Suppressor macrophage (primary cell): Measurements from ENCODE around the gene COX6A2.

Source experiments
- DNase-seq, 4 experiments: peaks; one replicate each; pipeline ENCODE4 v3.0.0-alpha.2; 2020 to 2022
- total RNA-seq, 17 experiments: gene quantifications; one replicate each; lab custom pipeline; 2026; ENCODE audit warnings: mixed read lengths in 6 of 17, inconsistent platforms in 3 of 17; lab: John Stamatoyannopoulos, UW

Gene COX6A2
- total RNA-seq = 0 to 0.44 (median 0) reads per million in 17 experiments

- no peak for DNase-seq
Observed at GRCh38 chr16:31428279-31428597, at the start of gene COX6A2. TSS of gene COX6A2 (minus strand) at chr16:31428360. CDS start at chr16:31428325, 35 bp downstream.

DNA sequence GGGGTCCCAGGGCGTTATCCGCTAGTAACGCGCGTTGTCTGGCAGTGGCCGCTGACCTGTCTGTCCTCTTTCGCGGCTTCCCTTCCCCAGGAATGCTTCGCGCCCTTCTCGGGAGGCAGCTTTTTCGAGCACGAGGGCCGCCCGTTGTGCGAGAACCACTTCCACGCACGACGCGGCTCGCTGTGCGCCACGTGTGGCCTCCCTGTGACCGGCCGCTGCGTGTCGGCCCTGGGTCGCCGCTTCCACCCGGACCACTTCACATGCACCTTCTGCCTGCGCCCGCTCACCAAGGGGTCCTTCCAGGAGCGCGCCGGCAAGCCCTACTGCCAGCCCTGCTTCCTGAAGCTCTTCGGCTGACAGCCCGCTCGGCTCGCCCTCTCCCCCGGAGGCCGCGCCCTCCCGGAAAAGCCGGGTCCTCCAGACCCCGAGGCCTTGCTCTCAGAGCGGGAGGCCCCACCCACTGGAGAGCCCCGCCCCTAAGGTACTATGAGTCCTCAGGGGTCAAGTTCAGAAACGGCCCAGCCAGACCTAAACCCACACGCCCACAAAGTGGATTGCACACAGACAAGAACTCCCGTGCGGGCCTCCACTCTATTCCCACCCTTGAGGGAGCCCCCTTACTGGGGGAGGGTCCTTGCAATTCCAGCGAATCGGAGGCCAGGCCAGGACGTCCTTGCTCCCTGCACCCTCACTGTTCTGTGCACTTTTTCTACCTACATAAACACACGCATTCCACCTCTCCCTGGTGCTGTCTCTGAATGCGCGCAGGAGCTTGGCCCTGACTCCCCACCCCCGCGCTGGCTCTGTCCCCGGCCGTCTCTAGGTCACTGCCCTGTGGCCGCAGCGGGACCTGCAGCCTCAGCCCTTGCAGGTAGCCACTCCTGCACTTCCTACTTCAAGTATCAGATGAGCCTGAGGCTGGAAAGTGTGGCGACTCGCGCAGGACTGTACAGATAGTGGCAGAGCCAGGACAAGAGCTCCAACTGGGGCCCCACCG is 49.4 kb upstream of the COX6A2 start:
- DNase-seq = peak in 1 of 4 experiments; percentile 22

DNA sequence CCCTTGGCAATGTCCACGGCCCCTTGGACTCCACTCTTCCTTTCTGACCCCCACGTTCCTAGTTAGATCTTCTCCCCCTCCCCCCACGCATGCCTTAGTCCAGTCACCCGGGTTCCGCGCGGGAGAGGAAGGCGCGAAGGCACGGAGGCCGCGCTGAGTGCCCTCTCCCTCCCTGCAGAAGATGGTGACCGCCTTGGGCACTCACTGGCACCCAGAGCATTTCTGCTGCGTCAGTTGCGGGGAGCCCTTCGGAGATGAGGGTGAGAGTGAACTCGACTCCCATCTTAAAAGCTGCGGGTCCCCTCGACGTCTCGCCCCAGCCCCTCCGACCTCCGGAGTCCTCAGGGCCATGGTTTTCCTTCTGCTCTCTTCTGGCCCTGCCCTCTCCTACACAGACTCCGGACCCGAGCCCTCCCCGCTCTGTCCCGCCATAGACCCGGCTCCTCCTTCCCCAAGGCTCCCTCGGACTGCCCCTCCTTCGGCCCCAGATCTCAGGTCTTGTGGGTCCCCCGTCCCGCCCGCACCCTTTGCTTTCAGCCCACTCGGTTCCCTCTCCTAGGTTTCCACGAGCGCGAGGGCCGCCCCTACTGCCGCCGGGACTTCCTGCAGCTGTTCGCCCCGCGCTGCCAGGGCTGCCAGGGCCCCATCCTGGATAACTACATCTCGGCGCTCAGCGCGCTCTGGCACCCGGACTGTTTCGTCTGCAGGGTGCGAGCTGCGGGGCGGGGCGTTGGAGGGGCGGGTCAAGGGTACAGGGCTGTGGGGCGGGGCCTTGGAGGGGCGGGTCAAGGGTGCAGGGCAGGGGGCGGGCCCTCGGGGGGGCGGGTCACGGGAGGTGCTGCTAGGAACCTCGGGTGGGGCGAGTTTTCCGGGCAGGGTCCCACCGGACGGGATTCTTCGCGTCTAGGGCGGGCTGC is 48.4 kb upstream of the COX6A2 start:
- DNase-seq = peak; percentile 59 to 85 (median 74)

DNA sequence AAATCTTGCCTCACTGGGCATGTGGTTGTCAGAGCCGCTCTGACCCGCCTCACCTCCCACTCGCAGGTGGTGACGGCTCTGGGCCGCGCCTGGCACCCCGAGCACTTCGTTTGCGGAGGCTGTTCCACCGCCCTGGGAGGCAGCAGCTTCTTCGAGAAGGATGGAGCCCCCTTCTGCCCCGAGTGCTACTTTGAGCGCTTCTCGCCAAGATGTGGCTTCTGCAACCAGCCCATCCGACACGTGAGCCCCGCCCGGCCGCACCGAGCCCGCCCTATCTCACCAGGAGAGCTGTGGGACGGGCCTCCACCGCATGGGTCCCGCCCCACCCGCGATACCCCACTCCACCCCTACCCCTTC is 47.8 kb upstream of the COX6A2 start:
- DNase-seq = no peak

DNA sequence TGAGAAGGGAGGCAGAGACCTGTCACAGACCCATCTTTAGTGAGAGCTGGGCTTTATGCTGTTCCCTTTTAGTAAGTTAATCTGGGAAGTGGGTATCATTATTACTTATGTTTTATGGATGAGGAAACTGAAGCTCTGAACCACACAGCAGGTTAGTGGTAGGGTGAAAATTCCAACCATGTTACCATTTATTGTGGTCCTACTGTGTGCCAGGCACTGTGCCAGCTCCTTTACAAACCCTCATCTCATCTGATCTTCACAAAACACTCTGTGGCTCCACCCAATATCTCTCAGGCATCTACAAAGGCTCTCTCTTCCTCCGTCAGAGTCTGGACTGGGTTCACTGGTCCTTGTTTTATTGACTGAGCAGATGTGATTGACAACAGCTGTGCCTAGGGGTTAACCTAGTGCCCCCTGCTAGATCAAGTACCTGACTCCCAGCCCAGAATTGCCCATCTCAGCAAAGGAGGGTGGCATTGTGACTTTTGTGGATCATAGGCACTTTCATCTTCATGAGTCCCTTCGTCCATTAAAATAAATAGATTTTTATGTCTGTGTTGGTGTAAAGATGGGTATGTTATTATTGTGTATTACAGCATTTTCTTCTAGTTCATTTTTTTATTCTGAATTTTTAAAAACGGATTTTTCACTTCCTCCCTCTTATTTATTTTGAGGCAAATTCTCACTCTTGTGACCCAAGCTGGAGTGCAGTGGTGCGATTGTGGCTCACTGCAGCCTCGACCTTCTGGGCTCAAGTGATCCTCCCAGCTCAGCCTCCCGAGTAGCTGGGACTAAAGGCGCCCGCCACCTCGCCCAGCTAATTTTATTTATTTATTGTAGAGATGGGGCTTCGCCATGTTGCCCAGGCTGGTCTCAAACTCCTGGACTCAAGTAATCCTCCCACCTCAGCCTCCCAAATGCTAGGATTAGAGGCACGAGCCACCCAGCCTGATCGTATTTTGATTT is 46.9 kb upstream of the COX6A2 start:
- no peak for DNase-seq

DNA sequence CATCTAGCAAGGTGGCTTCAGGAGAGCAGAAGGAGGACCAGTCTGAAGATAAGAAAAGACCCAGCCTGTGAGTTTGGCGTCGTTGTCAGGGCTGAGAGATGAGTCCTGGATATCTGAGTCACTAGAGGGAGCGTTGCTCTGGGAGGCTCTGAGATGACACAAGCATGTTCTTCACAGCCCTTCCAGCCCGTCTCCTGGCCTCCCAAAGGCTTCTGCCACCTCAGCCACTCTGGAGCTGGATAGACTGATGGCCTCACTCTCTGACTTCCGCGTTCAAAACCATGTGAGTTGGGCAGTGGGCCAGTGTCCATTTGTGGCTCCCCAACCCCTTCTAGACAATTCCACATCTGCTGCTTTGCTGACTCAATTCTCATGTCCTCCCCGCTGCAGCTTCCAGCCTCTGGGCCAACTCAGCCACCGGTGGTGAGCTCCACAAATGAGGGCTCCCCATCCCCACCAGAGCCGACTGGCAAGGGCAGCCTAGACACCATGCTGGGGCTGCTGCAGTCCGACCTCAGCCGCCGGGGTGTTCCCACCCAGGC is 46.1 kb upstream of the COX6A2 start:
- DNase-seq = peak in 1 of 4 experiments; percentile 21

DNA sequence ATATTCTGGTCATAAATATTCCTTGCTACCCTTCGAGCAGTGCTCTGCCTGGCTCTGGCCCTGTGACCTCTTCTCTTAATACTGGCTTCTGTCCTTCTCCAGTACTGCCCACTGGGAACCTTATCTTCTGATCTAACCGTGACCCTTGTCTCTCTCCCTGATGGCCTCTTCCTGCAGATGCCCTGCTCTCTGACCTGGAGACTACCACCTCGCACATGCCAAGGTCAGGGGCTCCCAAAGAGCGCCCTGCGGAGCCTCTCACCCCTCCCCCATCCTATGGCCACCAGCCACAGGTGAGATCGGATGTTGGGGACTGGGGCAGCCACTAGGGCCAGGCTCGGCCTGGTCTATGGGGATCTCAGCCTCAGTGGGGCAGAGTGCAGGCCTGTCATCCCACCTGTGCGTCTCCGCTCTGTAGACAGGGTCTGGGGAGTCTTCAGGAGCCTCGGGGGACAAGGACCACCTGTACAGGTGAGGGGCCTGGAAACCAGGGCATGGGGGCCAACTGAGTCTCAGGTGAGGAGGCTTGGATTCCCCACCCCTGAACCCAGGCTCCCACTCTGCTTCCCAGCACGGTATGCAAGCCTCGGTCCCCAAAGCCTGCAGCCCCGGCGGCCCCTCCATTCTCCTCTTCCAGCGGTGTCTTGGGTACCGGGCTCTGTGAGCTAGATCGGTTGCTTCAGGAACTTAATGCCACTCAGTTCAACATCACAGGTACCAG is 45.3 kb upstream of the COX6A2 start:
- DNase-seq = no peak

GRCh38 chr16:31472709-31473203 is 44.6 kb upstream of the COX6A2 start:
- peak in 3 of 4 experiments; percentile 25 to 38 (median 34) for DNase-seq

GRCh38 chr16:31471875-31472708 is 43.9 kb upstream of the COX6A2 start, which contains the start of gene TGFB1I1:
TSS of gene TGFB1I1 (plus strand) at chr16:31472152. CDS start at chr16:31472189, 37 bp downstream.
- DNase-seq = peak in 1 of 4 experiments; percentile 36

- DNase-seq = no peak
Observed at GRCh38 chr16:31471241-31471874, 43.2 kb upstream of the COX6A2 start.

- no peak for DNase-seq
Observed at GRCh38 chr16:31470615-31471014, 42.5 kb upstream of the COX6A2 start.

GRCh38 chr16:31467858-31468257 is 39.7 kb upstream of the COX6A2 start:
- DNase-seq = no peak

- no peak for DNase-seq
Observed at GRCh38 chr16:31467151-31467773, 39.1 kb upstream of the COX6A2 start.

GRCh38 chr16:31466381-31466841 is 38.3 kb upstream of the COX6A2 start:
- no peak for DNase-seq

- DNase-seq = no peak
Observed at GRCh38 chr16:31465788-31466370, 37.7 kb upstream of the COX6A2 start.

DNA sequence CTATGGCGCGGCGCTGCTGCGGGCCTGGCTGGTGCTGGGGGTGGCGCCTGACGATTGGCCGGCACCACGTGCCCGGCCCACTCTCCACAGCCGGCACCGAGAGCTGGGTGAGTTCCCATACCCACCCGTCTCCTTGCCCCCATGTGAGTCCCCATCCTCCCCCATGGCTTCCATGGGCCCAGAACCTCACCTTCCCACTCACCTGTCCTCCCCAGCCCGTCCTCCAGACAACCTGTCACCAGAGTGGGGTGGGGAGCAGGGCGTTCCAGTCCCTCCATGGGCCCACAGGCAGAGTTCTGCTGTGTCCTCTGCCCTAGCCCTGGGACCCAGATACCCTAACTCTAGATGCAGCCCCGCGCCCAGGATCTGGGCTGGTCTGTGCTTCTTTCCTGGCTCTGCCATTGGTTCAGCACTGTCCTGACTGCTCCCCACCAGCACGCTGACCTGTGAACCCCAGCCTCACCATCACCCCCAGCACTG is 36.7 kb upstream of the COX6A2 start:
- no peak for DNase-seq

DNA sequence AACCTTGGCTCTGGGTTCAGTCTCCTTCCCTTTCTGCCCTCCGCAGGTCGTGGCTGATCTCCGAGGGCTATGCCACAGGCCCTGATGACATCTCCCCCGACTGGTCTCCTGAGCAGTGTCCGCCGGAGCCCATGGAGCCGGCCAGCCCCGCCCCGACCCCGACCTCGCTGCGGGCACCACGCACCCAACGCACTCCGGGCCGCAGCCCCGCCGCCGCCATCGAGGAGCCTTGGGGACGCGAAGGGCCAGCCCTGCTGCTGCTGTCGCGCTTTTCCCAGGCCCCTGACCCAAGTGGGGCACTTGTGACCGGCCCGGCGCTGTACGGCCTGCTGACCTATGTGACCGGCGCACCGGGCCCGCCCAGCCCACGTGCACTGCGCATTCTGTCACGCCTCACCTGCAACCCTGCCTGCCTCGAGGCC is 36.2 kb upstream of the COX6A2 start:
- DNase-seq = no peak
